ENCODE data around the gene RAD23A. TPM values are rescaled to one million over a fixed set of nuclear protein-coding genes. Genes with fewer than 3 reads are reported as not detected.

RAD23A gene
- polyA plus RNA-seq, 1 donor from 2014 or later: 37.4 TPM

DNA sequence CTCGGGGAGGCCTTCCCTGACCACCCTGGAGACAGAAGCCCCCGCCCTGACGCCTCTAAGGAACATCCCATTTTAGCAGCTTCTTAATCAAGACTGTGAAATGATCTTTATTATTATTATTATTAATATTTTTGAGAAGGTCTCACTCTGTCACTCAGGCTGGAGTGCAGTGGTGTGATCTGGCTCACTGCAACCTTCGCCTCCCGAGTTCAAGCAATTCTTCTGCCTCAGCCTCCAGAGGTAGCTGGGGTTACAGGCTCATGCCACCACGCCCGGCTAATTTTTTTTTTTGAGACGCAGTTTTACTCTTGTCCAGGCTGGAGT, 20.1 kb downstream of the RAD23A start:
- Histone ChIP-seq H2AFZ (ENCODE audit: low read depth, low read length) (peak overlapping the region; percentile 51), H3K27me3 (ENCODE audit: insufficient read depth, low read depth, low read length) (no peaks in the 10 kb centered on the region), H3K9me3 (ENCODE audit: low read length) (no peaks in the 10 kb centered on the region), H3K4me3 (ENCODE audit: low read length) (peak overlapping the region; percentile 51), H3K36me3 (ENCODE audit: insufficient read depth, low read length) (no peaks in the 10 kb centered on the region), H3K79me2 (replicated peaks; ENCODE audit: insufficient read depth, low read length) (no peaks in the 10 kb centered on the region), H4K20me1 (ENCODE audit: insufficient read depth) (no peaks in the 10 kb centered on the region), H3F3A (ENCODE audit: insufficient read depth, low read length, poor library complexity, severe bottlenecking) (no peaks in the 10 kb centered on the region), H3K27ac (ENCODE audit: low read length) (no peak overlapping the region), H3K9me2 (ENCODE audit: insufficient read depth, low read length) (no peaks in the 10 kb centered on the region), H3K9ac (ENCODE audit: low read length) (peak overlapping the region; percentile 39), H3K4me2 (ENCODE audit: low read length) (no peak overlapping the region)
- TF ChIP-seq TAF1 (IDR thresholded peaks at IDR 0.05; ENCODE audit: low read depth) (no peak), EP300 (conservative IDR thresholded peaks at IDR 0.05; ENCODE audit: poor library complexity, severe bottlenecking) (no peak), SMC3 (conservative IDR thresholded peaks at IDR 0.05; ENCODE audit: poor library complexity) (no peak), EZH2 (IDR thresholded peaks at IDR 0.05; ENCODE audit: borderline replicate concordance, insufficient read depth, low read length, poor library complexity, severe bottlenecking) (no peak)

DNA sequence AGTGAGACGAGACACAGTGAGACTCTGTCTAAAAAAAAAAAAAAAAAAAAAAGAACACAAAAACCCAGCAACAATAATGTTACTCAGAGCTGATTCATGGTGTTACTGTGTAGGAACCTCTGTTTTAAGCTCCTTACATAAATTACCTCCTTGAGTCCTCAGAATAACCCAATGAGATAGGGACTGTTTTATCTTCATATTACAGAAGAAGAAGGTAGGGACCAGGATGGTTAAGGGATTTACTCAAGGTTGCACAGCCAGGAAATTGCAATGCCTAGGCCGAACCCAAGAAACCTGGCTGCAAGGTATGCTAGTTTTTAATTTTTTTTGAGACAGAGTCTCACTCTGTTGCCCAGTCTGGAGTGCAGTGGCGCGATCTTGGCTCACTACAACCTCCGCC, 22.2 kb downstream of the RAD23A start:
- Histone ChIP-seq H3K4me3 (ENCODE audit: low read length) (no peak overlapping the region), H3K4me2 (ENCODE audit: low read length) (no peak overlapping the region), H3F3A (ENCODE audit: insufficient read depth, low read length, poor library complexity, severe bottlenecking) (no peaks in the 10 kb centered on the region), H3K27me3 (ENCODE audit: insufficient read depth, low read depth, low read length) (no peaks in the 10 kb centered on the region), H3K9ac (ENCODE audit: low read length) (no peak overlapping the region), H3K79me2 (replicated peaks; ENCODE audit: insufficient read depth, low read length) (no peaks in the 10 kb centered on the region), H3K27ac (ENCODE audit: low read length) (no peak overlapping the region), H4K20me1 (ENCODE audit: insufficient read depth) (no peaks in the 10 kb centered on the region), H3K9me2 (ENCODE audit: insufficient read depth, low read length) (no peaks in the 10 kb centered on the region), H3K9me3 (ENCODE audit: low read length) (no peaks in the 10 kb centered on the region), H3K36me3 (ENCODE audit: insufficient read depth, low read length) (no peaks in the 10 kb centered on the region), H2AFZ (ENCODE audit: low read depth, low read length) (no peak overlapping the region)
- TF ChIP-seq TAF1 (IDR thresholded peaks at IDR 0.05; ENCODE audit: low read depth) (no peak), POLR2AphosphoS5 (IDR thresholded peaks at IDR 0.05) (no peak), MXI1 (conservative IDR thresholded peaks at IDR 0.05; ENCODE audit: poor library complexity, severe bottlenecking) (no peak), EZH2 (IDR thresholded peaks at IDR 0.05; ENCODE audit: borderline replicate concordance, insufficient read depth, low read length, poor library complexity, severe bottlenecking) (no peak), SMC3 (conservative IDR thresholded peaks at IDR 0.05; ENCODE audit: poor library complexity) (no peak), RAD21 (conservative IDR thresholded peaks at IDR 0.05) (no peak), EP300 (conservative IDR thresholded peaks at IDR 0.05; ENCODE audit: poor library complexity, severe bottlenecking) (no peak)
- TF ChIP-seq, protein P1, sequence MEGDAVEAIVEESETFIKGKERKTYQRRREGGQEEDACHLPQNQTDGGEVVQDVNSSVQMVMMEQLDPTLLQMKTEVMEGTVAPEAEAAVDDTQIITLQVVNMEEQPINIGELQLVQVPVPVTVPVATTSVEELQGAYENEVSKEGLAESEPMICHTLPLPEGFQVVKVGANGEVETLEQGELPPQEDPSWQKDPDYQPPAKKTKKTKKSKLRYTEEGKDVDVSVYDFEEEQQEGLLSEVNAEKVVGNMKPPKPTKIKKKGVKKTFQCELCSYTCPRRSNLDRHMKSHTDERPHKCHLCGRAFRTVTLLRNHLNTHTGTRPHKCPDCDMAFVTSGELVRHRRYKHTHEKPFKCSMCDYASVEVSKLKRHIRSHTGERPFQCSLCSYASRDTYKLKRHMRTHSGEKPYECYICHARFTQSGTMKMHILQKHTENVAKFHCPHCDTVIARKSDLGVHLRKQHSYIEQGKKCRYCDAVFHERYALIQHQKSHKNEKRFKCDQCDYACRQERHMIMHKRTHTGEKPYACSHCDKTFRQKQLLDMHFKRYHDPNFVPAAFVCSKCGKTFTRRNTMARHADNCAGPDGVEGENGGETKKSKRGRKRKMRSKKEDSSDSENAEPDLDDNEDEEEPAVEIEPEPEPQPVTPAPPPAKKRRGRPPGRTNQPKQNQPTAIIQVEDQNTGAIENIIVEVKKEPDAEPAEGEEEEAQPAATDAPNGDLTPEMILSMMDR (IDR thresholded peaks at IDR 0.05; ENCODE audit: poor library complexity, severe bottlenecking): no peak
- TF ChIP-seq, protein P2, sequence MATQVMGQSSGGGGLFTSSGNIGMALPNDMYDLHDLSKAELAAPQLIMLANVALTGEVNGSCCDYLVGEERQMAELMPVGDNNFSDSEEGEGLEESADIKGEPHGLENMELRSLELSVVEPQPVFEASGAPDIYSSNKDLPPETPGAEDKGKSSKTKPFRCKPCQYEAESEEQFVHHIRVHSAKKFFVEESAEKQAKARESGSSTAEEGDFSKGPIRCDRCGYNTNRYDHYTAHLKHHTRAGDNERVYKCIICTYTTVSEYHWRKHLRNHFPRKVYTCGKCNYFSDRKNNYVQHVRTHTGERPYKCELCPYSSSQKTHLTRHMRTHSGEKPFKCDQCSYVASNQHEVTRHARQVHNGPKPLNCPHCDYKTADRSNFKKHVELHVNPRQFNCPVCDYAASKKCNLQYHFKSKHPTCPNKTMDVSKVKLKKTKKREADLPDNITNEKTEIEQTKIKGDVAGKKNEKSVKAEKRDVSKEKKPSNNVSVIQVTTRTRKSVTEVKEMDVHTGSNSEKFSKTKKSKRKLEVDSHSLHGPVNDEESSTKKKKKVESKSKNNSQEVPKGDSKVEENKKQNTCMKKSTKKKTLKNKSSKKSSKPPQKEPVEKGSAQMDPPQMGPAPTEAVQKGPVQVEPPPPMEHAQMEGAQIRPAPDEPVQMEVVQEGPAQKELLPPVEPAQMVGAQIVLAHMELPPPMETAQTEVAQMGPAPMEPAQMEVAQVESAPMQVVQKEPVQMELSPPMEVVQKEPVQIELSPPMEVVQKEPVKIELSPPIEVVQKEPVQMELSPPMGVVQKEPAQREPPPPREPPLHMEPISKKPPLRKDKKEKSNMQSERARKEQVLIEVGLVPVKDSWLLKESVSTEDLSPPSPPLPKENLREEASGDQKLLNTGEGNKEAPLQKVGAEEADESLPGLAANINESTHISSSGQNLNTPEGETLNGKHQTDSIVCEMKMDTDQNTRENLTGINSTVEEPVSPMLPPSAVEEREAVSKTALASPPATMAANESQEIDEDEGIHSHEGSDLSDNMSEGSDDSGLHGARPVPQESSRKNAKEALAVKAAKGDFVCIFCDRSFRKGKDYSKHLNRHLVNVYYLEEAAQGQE (IDR thresholded peaks at IDR 0.05; ENCODE audit: borderline replicate concordance): no peak
